Activated CD8-positive, alpha-beta memory T cell treated with anti-CD3 and anti-CD28 coated beads for 4 hours (primary cell): ENCODE measurements around the gene COG7.
"Not testable (repeated sequence)": the region's sequence is repeated elsewhere in the genome, so short reads cannot be mapped to it uniquely, and the experiment has no call there.

ENCODE experiments used
- DNase-seq, 2 donors: peaks; one replicate each; pipeline ENCODE4 v3.0.0-alpha.2; 2020; ENCODE audit warnings: low read depth in 2 of 2

The COG7 gene

GRCh38 chr16:23385441-23385840 is 67.5 kb downstream of the COG7 start:
- DNase-seq = no peak

DNA sequence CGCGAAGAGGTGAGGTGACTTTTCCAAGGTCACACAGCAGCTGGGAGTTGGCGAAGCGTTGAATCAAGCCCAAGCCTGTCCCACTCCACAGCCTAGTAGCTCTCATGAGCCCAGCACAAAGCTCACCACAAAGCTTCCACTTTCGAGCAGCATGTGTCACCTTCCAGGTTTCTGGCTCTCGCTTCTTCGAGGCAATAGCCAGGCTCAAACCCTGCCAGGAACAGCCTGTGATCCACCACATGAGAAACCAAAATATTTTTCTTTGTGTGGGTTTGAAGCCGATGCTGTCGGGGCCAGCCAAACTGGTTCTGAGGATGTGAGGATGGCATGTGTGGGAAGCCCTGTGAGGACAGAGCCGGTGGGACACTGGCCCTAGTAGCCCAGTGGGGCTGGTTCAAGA is 68.1 kb downstream of the COG7 start:
- no peak for DNase-seq

DNA sequence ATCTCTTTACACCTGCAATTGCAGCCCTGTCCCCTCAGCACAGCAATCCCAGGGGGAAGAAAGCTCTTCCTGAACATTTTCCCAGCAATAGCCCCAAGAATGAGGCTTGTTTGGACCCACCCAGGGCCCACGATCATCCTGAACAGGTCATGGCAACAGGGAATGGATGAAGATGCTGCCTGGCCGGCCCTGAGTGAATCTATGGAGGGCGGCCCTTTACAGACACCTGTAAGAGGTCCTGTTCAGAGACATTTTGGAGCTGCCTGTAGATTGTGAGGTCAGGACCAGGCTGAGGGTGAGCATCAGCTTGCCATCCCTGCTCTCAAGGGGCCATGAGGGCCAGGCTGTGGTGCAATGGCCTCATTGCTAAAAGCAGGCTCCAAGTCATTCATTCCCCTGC is 69.1 kb downstream of the COG7 start:
- no peak for DNase-seq

GRCh38 chr16:23382279-23382678 is 70.7 kb downstream of the COG7 start:
- no peak for DNase-seq

DNA sequence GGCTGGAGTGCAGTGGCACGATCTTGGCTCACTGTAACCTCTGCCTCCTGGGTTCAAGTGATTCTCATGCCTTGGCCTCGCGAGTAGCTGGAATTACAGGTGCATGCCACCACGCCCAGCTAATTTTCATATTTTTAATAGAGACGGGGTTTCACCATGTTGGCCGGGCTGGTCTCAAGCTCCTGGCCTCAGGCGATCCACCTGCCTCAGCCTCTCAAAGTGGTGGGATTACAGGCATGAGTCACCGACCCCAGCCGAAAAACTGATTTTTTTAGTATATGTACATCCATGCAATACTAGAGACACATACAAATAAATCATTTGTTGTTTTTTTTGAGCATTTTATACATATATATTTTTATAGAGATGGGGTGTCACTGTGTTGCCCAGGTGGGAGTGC is 71.3 kb downstream of the COG7 start:
- DNase-seq = not testable (repeated sequence)

GRCh38 chr16:23380501-23380951 is 72.5 kb downstream of the COG7 start:
- DNase-seq = no peak

DNA sequence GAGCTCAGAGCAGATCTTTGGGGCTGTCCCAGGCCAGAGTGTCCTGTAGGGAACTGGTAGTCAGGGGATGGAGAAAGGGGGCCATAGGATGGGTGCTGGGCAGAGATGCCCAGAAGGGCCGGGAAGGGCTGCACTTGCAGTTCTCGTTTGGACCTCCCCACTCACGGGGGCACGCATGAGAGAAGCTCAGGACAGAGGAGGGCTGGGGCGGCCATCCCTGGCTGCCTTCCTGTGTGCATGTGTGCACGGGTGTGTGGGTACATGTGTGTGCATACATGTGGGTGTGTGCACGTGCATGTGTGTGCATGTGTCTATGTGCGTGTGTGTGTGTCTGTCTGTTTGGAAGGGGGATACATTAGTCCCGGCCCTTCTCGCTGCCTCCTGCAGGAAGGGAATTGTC is 73.3 kb downstream of the COG7 start:
- DNase-seq = no peak

DNA sequence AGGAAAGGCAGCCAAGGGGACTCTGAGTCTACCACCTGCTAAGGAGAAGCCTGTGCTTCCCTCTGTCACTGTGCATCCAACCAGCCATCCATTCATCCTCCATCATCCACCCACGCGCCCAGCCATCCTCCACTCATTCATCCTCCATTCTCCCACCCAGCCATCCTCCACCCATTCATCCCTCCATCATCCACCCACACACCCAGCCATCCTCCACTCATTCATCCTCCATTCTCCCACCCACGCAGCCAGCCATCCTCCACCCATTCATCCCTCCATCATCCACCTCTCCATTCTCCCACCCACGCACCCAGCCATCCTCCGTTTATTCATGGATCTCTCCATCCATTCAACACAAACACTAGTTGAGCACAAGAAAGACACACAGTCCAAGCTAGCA is 74.1 kb downstream of the COG7 start:
- no peak for DNase-seq

DNA sequence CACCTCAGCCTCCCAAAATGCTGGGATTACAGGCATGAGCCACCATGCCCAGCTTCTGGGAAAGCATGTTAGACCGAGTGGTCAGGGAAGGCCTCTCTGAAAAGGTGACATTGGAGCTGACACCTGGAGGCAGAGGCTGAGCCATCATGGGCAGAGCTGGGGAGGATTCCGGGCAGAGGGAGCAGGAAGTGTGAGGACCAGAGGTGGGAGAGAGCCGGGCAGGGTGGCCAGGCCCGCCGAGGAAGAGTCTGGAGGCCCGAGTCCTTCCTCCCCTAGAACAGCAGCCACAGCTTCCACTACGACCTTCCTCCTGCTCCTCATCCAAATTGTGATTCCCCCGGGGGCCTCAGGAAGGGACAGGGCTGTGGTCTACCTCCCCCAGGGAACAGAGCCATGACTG is 74.7 kb downstream of the COG7 start:
- no peak for DNase-seq

DNA sequence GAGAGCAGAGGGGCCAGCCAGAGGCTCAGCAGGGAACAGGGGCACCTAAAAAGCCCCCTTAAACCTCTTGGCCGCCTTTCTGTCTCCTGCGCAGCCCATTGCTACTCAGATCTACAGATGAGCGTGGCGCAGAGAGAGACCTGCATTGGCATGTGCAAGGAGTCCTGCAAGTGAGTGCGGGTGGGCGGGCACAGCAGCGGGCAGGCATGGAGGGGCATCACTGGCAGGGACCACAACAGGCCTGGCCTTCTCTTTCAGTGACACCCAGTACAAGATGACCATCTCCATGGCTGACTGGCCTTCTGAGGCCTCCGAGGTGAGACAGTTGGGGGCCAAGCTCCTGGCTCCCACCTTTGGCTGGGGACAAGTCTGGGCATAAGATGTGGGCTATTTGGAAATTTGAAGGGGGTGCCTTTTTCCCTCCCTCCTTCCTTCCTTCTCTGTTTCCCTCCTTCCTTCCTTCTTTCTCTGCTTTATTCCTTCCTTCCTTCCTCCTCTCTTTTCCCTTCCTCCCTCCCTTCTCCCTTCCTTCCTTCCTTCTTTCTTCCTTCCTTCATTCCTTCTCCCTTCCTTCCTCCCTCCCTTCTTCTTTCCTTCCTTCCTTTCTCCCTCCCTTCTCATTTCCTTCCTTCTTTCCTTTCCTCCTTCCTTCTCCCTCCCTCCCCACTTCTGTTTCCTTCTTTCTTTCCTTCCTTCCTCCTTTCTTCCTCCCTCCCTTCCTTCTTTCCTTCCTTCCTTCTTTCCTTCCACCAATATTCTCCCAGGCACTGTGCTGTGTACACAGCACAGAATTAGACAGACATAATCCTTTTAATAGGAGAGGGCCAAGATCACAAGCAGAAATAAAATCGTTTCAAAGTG is 75.7 kb downstream of the COG7 start:
- DNase-seq = no peak

DNA sequence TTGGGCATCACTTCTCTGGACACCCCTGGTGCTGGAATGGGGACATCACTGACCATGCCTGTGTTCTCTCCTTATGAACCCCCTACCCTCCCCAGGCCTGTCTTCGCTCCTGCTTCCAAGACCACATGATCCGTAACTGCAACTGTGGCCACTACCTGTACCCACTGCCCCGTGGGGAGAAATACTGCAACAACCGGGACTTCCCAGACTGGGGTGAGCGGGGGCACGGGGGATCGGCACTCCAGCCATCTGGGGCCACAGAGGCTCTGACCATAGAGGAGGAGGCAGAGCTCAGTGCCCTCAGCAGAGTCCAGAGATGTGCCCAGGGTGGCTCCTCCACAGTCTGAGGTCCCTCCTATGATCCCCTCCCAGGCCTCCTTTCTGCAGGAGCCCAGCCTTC is 77.3 kb downstream of the COG7 start:
- no peak for DNase-seq

DNA sequence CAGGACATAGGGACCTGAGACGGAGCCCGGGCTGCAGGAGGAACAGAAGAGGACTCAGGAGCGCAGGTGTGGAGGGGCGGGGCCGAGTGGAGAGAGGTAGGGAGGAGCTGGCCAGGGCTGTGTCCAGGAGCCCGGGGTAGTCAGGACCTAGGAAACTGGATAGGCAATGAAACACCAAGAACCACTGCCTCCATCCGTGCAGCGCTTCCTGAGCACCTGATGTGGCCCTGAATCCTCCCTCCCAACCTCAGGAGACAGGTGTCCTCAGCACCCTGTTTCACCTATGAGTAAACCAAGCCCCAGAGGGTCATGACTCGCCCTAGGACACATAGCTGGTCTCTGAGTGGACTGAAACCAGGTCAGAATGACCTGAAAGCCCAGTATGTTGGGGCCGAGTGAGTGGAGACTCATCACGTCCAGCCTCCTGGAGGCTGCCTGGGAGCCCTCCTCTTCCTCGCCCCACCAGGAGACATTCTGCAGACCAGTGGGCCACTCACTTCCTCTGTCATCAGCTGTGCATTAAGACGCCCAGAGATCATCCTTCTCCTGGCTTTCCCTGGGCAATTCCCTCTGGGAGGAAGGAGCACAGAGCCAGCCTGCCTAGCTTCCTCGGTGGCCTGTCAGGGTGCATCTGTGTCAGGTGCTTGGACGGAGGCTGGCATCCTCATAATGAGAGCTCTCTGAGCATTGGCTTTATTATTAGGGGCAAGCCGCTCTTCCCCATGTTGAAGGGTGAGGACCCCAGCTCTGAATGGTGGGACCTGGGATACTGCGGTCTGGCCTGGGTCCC is 78.1 kb downstream of the COG7 start:
- no peak for DNase-seq

GRCh38 chr16:23373436-23374219 is 79.4 kb downstream of the COG7 start:
- no peak for DNase-seq

DNA sequence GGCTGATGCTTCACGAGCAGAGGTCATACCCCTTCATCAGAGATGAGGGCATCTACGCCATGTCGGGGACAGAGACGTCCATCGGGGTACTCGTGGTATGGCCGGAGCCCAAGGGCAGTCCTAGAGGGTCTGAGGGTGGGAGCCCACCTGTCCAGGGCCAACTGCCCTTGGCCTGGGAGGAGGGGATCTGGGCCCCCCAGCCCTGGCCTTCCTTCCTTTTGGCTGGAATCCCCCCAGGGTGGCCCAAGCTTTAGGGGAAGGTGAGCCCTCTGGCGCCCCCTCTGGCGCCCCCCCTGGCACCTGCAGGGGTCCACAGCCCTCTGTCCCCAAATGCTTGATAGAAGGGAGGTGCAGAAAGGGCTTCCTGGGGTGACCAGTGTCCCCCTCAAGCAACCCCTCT is 81.6 kb downstream of the COG7 start:
- DNase-seq = no peak

DNA sequence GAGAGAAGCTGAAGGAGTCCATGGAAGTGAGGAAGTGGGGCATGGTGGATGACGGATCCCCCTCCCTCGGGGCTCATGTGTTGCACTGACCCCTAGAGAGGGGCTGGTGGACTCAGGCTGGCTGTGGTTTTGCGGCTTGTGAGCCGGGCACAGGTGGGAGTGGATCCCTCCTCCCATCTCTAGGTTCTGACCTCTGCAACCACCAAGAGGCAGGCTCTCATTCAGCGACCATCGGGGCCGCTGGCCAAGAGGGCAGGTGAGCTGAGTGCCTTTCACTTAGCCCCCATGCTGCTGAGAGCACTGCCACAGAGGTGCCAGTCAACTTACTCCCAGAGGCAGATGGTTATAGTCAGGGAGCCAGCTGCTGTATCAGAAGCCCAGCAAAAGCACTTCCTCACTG is 83.6 kb downstream of the COG7 start:
- no peak for DNase-seq

DNA sequence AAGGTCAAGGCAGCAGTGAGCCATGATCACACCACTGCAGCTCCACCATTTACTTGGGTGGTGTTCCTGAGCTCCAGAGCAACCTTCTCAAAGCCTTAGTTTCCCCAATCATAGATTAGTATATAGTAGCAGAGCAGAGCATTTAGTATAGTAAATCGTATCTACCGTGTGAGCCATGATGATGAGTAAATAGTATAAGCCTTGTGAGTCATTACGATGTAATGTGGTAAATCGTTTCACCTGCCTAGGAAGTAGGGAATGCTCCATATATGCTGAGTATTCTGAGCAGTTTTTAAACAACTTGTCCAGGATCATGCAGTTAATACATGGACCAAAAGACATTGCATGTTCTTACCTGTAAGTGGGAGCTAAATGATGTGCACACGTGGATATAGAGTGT is 84.5 kb downstream of the COG7 start:
- DNase-seq = no peak

DNA sequence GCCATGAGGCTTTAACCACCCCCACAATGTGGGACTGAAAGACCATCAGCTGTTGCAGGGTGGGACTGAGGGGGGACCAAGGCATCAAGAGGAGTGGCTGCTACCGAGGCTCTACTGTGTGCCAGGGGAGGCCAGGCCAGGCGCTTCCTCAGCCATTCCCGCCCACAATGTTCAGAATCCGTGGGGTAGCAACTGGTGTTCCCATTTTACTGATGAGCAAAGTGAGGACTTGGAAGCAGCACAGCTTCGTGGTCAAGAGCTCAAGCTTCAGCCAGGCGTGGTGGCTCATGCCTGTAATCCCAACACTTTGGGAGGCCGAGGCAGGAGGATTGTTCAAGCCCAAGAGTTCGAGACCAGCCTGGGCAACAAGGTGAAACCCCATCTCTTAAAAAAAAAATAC is 85.0 kb downstream of the COG7 start:
- no peak for DNase-seq

GRCh38 chr16:23367564-23367963 is 85.4 kb downstream of the COG7 start:
- DNase-seq = no peak

GRCh38 chr16:23366341-23366740 is 86.6 kb downstream of the COG7 start:
- DNase-seq = not testable (repeated sequence)

GRCh38 chr16:23365602-23366240 is 87.3 kb downstream of the COG7 start:
- DNase-seq = no peak

DNA sequence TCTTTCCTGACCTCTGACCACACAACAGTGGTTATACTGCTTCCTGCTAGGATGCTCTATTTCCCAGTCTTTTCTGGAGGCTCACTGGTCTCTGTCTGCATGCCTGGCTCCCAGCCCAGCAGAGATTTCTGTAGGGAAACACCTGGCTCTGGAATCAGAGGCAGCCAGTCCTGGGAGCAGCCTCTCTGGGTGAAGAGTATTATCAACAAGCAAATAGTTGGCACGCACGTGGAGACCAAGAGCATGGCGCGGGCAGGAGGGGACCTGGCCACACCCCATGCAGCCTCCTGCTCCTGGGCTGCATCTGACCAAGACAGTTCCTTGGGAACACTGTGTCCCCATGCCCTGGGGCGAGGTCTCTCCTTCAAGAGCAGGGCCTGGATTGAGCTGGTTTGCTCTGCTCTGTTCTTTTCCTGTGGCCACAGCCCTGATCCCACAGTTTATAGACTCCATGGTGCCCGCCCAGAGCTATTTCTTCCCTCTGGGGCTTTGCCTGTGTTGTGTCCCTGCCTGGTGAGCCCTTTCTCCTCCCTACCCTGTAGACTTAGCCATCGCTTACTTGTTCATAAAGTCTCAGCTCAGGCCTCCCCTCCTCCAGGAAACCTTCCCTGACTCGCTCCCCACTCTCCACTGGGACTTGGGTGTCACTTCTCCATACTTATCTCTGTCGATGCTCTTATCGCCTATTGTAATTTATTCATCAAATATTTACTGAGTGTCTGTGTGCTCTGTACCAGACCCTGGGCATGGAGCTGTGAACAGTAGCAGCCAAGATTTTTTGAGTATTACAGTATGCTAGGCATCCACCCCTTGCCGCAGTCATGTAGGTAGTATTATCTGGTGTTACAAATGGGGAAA is 90.3 kb downstream of the COG7 start:
- no peak for DNase-seq
